Fibroblast of skin of left quadriceps (primary cell): Measurements from ENCODE around the gene KLK15.

ENCODE experiments used
- DNase-seq, 2 experiments: peaks; one replicate each; pipeline ENCODE4 v3.0.0-alpha.2; 2013; ENCODE audit warnings: low read depth in 2 of 2

KLK15 gene

DNA sequence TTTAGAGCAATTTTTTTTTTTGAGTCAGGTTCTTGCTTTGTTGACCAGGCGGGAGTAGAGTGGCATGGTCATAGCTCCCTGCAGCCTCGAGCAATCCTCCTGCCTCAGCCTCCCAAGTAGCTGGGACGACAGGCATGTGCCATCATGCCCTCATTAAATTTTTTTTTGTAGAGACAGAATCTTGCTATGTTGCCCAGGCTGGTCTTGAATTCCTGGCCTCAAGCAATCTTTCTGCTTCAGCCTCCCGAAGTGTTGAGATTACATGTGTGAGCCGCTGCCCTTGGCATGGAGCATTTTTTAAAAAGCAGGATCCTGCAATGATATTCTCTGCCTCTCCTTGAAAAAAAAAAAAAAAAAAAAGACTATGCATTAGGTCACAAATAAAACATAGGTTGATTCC is 57.2 kb downstream of the KLK15 start:
- DNase-seq: no peak
